ENCODE data around the gene KCNQ5.

The KCNQ5 gene

DNA sequence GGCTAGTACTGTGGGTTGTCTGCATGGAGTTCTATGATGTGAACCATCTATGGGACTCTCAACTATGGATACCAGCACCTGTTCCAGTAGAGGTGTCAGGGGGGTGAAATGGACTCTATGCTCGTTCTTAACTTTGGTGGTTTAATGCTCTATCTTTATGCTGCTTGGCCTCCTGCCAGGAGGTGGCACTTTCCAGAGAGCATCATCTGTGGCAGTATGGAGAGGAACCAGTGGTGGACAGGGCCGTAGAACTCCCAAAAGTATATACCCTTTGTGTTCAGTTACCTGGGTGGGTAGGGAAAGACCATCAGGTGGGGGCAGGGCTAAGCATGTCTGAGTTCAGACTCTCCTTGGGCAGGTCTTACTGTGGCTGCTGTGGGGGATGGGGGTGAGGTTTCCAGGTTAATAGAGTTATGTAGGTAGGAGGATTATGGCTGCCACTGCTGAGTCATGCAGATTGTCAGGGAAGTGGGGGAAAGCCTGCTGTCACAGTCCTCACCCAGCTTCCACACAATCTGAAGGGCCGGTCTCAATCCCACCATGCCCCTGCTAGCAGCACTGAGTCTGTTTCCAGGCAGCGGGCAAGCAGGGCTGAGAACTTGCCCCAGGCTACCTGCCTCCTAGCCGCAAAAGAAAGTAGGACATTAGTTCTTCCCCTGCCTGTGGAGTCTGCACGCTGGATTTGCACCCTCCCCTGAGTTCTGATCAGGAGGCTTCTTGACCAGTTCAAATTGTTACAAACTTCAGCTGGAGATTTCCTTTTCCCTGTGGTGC lies 284.0 kb downstream of the KCNQ5 start:
- no peak for DNase-seq (ENCODE audit: low read depth in 2 of 2)

- no peak for DNase-seq (ENCODE audit: low read depth in 2 of 2)
These were observed 289.7 kb downstream of the KCNQ5 start for GRCh38 chr6:72911463-72912155.

GRCh38 chr6:72913797-72914196 lies 291.9 kb downstream of the KCNQ5 start:
- DNase-seq (ENCODE audit: low read depth in 2 of 2), result no peak

DNA sequence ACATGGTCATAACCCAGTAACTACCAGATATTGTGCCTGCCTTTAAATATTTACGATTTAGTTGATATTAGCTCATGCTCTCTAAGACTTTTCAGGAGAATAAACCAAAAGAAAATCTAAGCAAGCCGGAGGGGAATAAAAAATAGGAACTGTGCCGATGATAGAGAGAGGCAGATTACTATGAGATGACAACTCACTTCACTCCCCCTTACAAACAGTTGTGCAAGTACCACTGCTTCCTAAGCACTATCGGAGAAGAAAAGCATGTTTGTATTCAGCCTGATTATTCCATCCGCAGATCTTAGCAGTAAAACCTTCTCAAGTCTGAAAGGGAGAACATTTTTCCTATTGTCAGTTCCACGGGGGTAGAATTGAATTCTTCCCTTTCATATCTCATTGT lies 294.4 kb downstream of the KCNQ5 start:
- DNase-seq (ENCODE audit: low read depth in 2 of 2), result no peak

- DNase-seq (ENCODE audit: low read depth in 2 of 2), result no peak
These were observed 295.0 kb downstream of the KCNQ5 start for GRCh38 chr6:72916906-72917305.

- DNase-seq (ENCODE audit: low read depth in 2 of 2), result no peak
These were observed 300.5 kb downstream of the KCNQ5 start for GRCh38 chr6:72922401-72922800.

DNA sequence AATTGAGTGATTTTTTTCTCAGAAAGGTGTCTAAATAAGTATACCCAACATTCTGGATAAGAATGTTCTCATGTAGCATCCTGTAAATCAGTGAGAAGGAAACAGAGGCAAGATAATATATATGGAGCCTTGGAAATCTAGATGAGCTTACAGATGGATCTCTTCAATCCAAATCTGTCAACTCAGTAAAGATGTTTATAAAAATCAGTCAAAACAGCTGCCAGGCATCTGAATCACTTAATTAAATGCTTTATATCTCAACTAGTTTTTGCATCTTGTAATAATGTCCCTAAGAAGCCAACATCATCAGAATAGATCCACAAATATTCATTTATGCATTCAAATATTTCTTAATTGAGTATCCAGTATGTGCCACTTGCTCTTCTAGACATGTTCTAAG lies 303.3 kb downstream of the KCNQ5 start:
- no peak for DNase-seq (ENCODE audit: low read depth in 2 of 2)

DNA sequence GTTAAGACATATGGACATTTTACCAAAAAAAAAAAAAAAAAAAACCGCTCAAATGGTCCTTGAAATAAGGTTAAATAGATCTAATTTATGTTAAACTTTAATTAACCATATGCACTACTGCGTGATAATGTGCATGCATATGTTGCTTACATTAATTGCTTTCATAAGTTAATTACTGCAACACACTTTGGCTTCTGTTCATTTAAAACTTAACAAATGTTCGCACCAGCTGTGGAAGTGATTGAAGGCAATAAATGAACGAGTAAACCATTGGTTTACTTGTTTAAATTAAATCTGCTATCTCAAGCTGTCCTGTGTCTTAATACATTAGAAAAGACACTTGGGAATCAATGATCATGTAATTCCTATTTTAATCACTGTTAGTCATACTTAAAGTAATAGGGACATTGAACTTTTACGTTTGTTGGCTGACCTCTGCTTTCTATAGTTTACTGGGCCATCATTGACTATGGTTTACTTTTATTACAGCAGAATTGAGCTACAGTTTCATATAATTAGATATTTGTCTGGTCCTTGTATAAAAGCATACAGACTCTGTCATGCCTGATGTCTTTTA lies 308.8 kb downstream of the KCNQ5 start:
- no peak for DNase-seq (ENCODE audit: low read depth in 2 of 2)

- DNase-seq (ENCODE audit: low read depth in 2 of 2), result no peak
These were observed 309.5 kb downstream of the KCNQ5 start for GRCh38 chr6:72931325-72931887.

DNA sequence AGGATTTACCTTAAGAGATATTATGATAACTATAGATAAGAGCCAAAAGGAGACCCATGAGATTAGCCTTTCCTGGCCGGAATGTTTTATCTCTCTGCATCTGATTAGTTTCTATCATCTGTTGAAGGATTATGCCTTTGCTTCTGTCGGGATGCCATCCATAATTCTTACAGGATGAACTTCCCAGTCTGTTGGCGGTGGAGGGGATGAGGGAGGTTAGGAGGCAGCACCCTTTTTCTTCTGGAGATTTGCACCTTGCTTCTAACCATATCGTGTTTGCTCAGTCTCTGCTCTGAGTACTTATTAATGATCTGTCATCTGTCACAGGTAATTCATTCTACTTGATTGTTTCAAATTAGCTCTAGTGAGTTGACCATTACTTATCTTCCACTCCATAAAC lies 311.4 kb downstream of the KCNQ5 start:
- DNase-seq (ENCODE audit: low read depth in 2 of 2), result no peak

DNA sequence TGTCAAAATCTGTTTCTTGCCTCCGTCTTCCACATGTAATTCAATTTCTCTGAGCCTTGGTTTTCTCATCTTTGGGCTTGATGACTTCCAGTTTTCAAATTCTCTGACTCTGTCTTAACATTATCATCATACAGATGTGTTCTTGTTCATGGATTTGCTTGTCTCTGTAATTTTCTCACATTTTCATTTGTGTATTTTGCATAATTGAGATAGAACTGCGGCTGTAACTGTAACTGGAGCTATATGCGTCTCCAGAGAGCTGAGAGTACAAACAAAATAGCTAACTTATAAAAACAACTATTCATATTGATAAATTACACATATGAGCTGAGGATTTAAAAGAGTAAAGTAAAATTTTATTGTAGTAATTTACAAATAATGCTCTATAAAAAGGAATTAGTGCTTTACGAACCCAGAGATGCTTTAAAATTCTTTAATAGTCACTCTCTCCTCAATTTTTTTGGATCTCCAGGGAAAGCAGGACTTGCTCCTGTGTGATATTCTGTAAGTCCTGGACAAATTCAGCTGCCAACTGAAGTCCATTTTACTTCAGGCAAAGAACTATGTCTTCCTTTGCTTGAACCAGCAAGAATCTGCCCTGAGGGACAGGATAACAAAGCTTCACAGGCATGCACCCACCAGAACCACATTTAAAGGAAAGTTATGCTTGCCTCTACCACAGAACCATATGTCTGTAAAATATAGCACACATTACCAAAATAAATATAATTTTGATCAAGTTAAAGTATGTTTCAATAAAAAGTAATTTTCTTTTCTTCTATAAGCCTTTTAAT lies 315.1 kb downstream of the KCNQ5 start:
- no peak for DNase-seq (ENCODE audit: low read depth in 2 of 2)

DNA sequence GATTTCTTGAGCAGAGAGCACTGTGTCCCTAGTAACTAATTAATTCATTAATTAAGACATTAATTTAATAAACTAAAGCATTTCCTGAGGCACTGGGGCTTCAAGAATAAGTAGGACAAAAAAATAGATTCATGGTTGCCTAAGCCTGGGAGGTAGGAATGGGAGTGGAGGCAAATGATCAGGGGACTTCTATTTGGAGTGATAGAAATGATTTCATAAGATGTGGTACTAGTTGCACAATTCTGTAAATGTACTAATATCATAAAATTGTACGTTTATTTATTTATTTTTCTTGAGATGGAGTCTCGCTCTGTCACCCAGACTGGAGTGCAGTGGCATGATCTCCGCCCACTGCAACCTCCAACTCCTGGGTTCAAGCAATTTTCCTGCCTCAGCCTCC lies 316.2 kb downstream of the KCNQ5 start:
- DNase-seq (ENCODE audit: low read depth in 2 of 2), result no peak

- no peak for DNase-seq (ENCODE audit: low read depth in 2 of 2)
These were observed 317.1 kb downstream of the KCNQ5 start for GRCh38 chr6:72939004-72939403.

- DNase-seq (ENCODE audit: low read depth in 2 of 2), result no peak
These were observed 318.4 kb downstream of the KCNQ5 start for GRCh38 chr6:72940265-72940664.

- no peak for DNase-seq (ENCODE audit: low read depth in 2 of 2)
These were observed 319.4 kb downstream of the KCNQ5 start for GRCh38 chr6:72941263-72941662.

GRCh38 chr6:72941751-72942150 lies 319.9 kb downstream of the KCNQ5 start:
- DNase-seq (ENCODE audit: low read depth in 2 of 2), result no peak

- DNase-seq (ENCODE audit: low read depth in 2 of 2), result no peak
These were observed 321.8 kb downstream of the KCNQ5 start for GRCh38 chr6:72943699-72944098.

DNA sequence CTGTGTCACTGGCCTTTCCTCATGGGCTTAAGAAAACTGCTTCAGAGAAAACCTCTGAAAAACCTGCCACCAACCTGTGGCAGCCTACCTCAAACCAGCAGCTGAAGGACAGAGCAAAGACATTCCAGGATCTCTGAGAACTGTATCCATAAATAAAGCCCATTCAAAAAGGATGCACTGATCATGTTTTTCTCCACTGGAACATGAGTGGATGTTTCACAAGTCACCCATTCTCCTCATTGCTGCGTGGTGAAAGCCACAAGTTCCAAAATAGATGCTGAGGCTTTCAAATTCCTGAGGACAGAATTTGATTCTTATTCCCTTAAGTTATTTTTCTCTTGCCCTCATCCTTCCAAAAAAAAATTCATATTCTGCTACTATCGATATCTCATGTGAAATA lies 322.8 kb downstream of the KCNQ5 start:
- DNase-seq (ENCODE audit: low read depth in 2 of 2), result no peak

DNA sequence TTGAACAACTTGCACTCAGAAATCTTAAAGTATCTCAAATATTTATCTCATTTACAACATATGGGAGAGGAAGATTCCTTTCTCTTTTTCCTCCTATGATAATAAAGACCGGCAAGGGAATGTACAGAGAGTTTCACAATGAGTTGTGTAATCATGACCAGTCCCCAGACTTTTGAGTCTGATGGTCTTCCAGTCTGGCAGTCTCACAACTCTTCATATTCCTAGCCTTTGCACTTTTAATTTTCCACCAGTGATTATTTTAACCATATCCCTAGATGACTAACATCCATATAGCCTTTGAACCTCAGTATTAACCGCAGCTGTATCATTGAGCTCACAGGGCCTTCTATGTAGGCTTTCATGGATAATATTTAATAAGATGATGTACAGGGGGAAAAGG lies 324.9 kb downstream of the KCNQ5 start:
- DNase-seq (ENCODE audit: low read depth in 2 of 2), result no peak

DNA sequence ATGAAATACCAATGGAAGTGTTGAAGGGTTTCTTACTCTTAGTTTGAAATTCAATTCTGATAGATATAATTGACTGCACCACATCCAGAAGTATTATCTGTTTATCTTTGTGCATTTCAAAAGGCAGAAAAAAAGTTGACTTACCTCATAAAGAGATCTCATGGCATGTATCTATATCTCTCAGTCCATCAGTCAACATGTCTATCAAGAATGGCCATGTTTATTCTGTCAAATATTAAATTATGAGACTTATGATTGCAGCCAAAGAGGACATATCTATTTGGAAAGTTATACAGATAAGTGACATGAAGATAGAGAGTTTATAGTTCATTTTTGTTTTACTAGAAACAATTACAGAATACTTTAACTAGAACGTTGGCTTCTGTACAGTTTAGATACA lies 325.7 kb downstream of the KCNQ5 start:
- no peak for DNase-seq (ENCODE audit: low read depth in 2 of 2)

GRCh38 chr6:72948153-72948552 lies 326.3 kb downstream of the KCNQ5 start:
- no peak for DNase-seq (ENCODE audit: low read depth in 2 of 2)
